ENCODE data around the gene CITED4. TPM values are rescaled to one million over a fixed set of nuclear protein-coding genes. Genes with fewer than 3 reads are reported as not detected.

Gene CITED4
- total RNA-seq, 2 experiments from 2014 or later: 4.3 to 5.3 TPM

- peaks cover 26% of the 10 kb centered on the region for H3K4me1 Mint-ChIP-seq
- DNase-seq: no peak
- H3K4me3 Mint-ChIP-seq: no peak overlapping the region
- H3K27me3 Mint-ChIP-seq: no peaks in the 10 kb centered on the region
- peaks cover 12% of the 10 kb centered on the region for H3K36me3 Mint-ChIP-seq
- peaks cover 17% of the 10 kb centered on the region for H3K9me3 Mint-ChIP-seq
- no peak overlapping the region for H3K27ac Mint-ChIP-seq
These were observed 11.8 kb upstream of the CITED4 start for GRCh38 chr1:40873863-40874472.

GRCh38 chr1:40872276-40872675 is 10.1 kb upstream of the CITED4 start:
- H3K4me1 Mint-ChIP-seq: peaks cover 21% of the 10 kb centered on the region
- no peaks in the 10 kb centered on the region for H3K27me3 Mint-ChIP-seq
- no peak for DNase-seq
- H3K9me3 Mint-ChIP-seq: peaks cover 17% of the 10 kb centered on the region
- peaks cover 12% of the 10 kb centered on the region for H3K36me3 Mint-ChIP-seq
- H3K27ac Mint-ChIP-seq: no peak overlapping the region
- H3K4me3 Mint-ChIP-seq: no peak overlapping the region

- H3K4me1 Mint-ChIP-seq: peaks cover 8% of the 10 kb centered on the region
- no peak overlapping the region for H3K4me3 Mint-ChIP-seq
- no peaks in the 10 kb centered on the region for H3K36me3 Mint-ChIP-seq
- H3K9me3 Mint-ChIP-seq: peaks cover 8% of the 10 kb centered on the region
- H3K27ac Mint-ChIP-seq: no peak overlapping the region
- DNase-seq: no peak
- H3K27me3 Mint-ChIP-seq: no peaks in the 10 kb centered on the region
These were observed 8.1 kb upstream of the CITED4 start for GRCh38 chr1:40870135-40870728.

GRCh38 chr1:40868051-40868723 is 6.0 kb upstream of the CITED4 start:
- no peaks in the 10 kb centered on the region for H3K4me1 Mint-ChIP-seq
- peaks cover 8% of the 10 kb centered on the region for H3K9me3 Mint-ChIP-seq
- H3K27ac Mint-ChIP-seq: no peak overlapping the region
- H3K4me3 Mint-ChIP-seq: no peak overlapping the region
- H3K36me3 Mint-ChIP-seq: no peaks in the 10 kb centered on the region
- no peaks in the 10 kb centered on the region for H3K27me3 Mint-ChIP-seq
- DNase-seq: no peak

- Mint-ChIP-seq H3K4me1 (peaks cover 11% of the 10 kb centered on the region), H3K27ac (peak overlapping the region; percentile 14), H3K4me3 (peak overlapping the region; percentile 80), H3K27me3 (peaks cover 9% of the 10 kb centered on the region), H3K36me3 (no peaks in the 10 kb centered on the region), H3K9me3 (no peaks in the 10 kb centered on the region)
- peak; percentile 56 for DNase-seq
These were observed 749 bp downstream of the CITED4 start for GRCh38 chr1:40861224-40862003.

- H3K4me1 Mint-ChIP-seq: peaks cover 11% of the 10 kb centered on the region
- peaks cover 9% of the 10 kb centered on the region for H3K27me3 Mint-ChIP-seq
- H3K9me3 Mint-ChIP-seq: no peaks in the 10 kb centered on the region
- H3K4me3 Mint-ChIP-seq: peak overlapping the region; percentile 80
- H3K36me3 Mint-ChIP-seq: no peaks in the 10 kb centered on the region
- H3K27ac Mint-ChIP-seq: peak overlapping the region; percentile 14
- no peak for DNase-seq
These were observed 1.4 kb downstream of the CITED4 start for GRCh38 chr1:40860706-40861223.

- Mint-ChIP-seq H3K27me3 (peaks cover 9% of the 10 kb centered on the region), H3K4me3 (no peak overlapping the region), H3K36me3 (no peaks in the 10 kb centered on the region), H3K4me1 (peaks cover 11% of the 10 kb centered on the region), H3K27ac (no peak overlapping the region), H3K9me3 (no peaks in the 10 kb centered on the region)
- no peak for DNase-seq
These were observed 3.2 kb downstream of the CITED4 start for GRCh38 chr1:40858856-40859416.

GRCh38 chr1:40857737-40858136 is 4.4 kb downstream of the CITED4 start:
- peaks cover 9% of the 10 kb centered on the region for H3K27me3 Mint-ChIP-seq
- no peak overlapping the region for H3K27ac Mint-ChIP-seq
- H3K4me3 Mint-ChIP-seq: no peak overlapping the region

GRCh38 chr1:40856656-40857302 is 5.4 kb downstream of the CITED4 start:
- Mint-ChIP-seq H3K27me3 (peaks cover 9% of the 10 kb centered on the region), H3K9me3 (no peaks in the 10 kb centered on the region), H3K4me3 (no peak overlapping the region), H3K27ac (no peak overlapping the region), H3K4me1 (peaks cover 5% of the 10 kb centered on the region), H3K36me3 (no peaks in the 10 kb centered on the region)
- no peak for DNase-seq

More at GRCh38 chr1:40857737-40858136, 4.4 kb downstream of the CITED4 start:
- no peak for DNase-seq
- Mint-ChIP-seq H3K9me3 (no peaks in the 10 kb centered on the region), H3K36me3 (no peaks in the 10 kb centered on the region), H3K4me1 (peaks cover 9% of the 10 kb centered on the region)

GRCh38 chr1:40856116-40856515 is 6.0 kb downstream of the CITED4 start:
- H3K9me3 Mint-ChIP-seq: no peaks in the 10 kb centered on the region
- H3K4me3 Mint-ChIP-seq: no peak overlapping the region
- H3K36me3 Mint-ChIP-seq: no peaks in the 10 kb centered on the region
- no peak overlapping the region for H3K27ac Mint-ChIP-seq
- DNase-seq: no peak
- H3K4me1 Mint-ChIP-seq: peaks cover 4% of the 10 kb centered on the region
- peaks cover 9% of the 10 kb centered on the region for H3K27me3 Mint-ChIP-seq

GRCh38 chr1:40855513-40855912 is 6.7 kb downstream of the CITED4 start:
- Mint-ChIP-seq H3K9me3 (no peaks in the 10 kb centered on the region), H3K27ac (no peak overlapping the region), H3K4me1 (no peaks in the 10 kb centered on the region), H3K27me3 (peaks cover 3% of the 10 kb centered on the region), H3K4me3 (no peak overlapping the region), H3K36me3 (no peaks in the 10 kb centered on the region)
- peak; percentile 27 for DNase-seq

GRCh38 chr1:40853885-40854170 is 8.3 kb downstream of the CITED4 start:
- H3K4me3 Mint-ChIP-seq: no peak overlapping the region
- H3K27me3 Mint-ChIP-seq: no peaks in the 10 kb centered on the region
- no peaks in the 10 kb centered on the region for H3K36me3 Mint-ChIP-seq
- H3K9me3 Mint-ChIP-seq: no peaks in the 10 kb centered on the region
- peaks cover 5% of the 10 kb centered on the region for H3K4me1 Mint-ChIP-seq
- no peak for DNase-seq
- H3K27ac Mint-ChIP-seq: no peak overlapping the region

GRCh38 chr1:40853113-40853884 is 8.9 kb downstream of the CITED4 start:
- H3K4me1 Mint-ChIP-seq: peaks cover 5% of the 10 kb centered on the region
- no peak overlapping the region for H3K4me3 Mint-ChIP-seq
- no peaks in the 10 kb centered on the region for H3K36me3 Mint-ChIP-seq
- no peaks in the 10 kb centered on the region for H3K9me3 Mint-ChIP-seq
- no peak for DNase-seq
- H3K27me3 Mint-ChIP-seq: no peaks in the 10 kb centered on the region
- H3K27ac Mint-ChIP-seq: no peak overlapping the region

- no peak for DNase-seq
- H3K4me1 Mint-ChIP-seq: peaks cover 5% of the 10 kb centered on the region
- no peak overlapping the region for H3K4me3 Mint-ChIP-seq
- H3K27ac Mint-ChIP-seq: no peak overlapping the region
- H3K36me3 Mint-ChIP-seq: no peaks in the 10 kb centered on the region
- no peaks in the 10 kb centered on the region for H3K9me3 Mint-ChIP-seq
- H3K27me3 Mint-ChIP-seq: no peaks in the 10 kb centered on the region
These were observed 10.5 kb downstream of the CITED4 start for GRCh38 chr1:40851643-40852042.
